ENCODE measurements around the gene UBAC1.
"Not testable (repeated sequence)": the region's sequence is repeated elsewhere in the genome, so short reads cannot be mapped to it uniquely, and the experiment has no call there.

UBAC1 gene

DNA sequence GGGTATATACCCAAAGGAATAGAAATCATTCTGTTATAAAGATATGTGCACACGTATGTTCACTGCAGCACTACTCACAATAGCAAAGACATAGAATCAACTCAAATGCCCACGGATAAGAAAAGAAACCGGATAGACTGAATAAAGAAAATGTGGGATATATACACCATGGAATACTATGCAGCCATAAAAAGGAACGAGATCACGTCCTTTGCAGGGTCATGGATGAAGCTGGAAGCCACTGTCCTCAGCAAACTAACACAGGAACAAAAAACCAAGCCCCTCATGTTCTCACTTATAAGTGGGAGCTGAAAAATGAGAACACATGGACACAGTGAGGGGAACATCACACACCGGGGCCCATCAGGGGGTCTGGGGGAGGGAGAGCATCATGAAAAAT is 17.6 kb downstream of the UBAC1 start:
- not testable (repeated sequence) for H3K4me3 ChIP-seq (ENCODE audit: low read length in 2 of 2); H3K4me1 ChIP-seq (ENCODE audit: control insufficient read depth in 2 of 2, insufficient read depth in 2 of 2, low read length in 2 of 2); H3K9ac ChIP-seq (ENCODE audit: low read depth in 1 of 2, low read length in 2 of 2); H3K9me3 ChIP-seq (ENCODE audit: control insufficient read depth in 2 of 2, low read length in 2 of 2); H3K27me3 ChIP-seq (ENCODE audit: control insufficient read depth in 2 of 2, insufficient read depth in 2 of 2, low read length in 2 of 2); H3K27ac ChIP-seq (ENCODE audit: low read depth in 2 of 2, low read length in 2 of 2)
- H3K36me3 ChIP-seq (ENCODE audit: control insufficient read depth in 2 of 2, insufficient read depth in 2 of 2, low read length in 2 of 2) = peaks cover 43 to 53% of the 10 kb centered on the region in 2 donors

DNA sequence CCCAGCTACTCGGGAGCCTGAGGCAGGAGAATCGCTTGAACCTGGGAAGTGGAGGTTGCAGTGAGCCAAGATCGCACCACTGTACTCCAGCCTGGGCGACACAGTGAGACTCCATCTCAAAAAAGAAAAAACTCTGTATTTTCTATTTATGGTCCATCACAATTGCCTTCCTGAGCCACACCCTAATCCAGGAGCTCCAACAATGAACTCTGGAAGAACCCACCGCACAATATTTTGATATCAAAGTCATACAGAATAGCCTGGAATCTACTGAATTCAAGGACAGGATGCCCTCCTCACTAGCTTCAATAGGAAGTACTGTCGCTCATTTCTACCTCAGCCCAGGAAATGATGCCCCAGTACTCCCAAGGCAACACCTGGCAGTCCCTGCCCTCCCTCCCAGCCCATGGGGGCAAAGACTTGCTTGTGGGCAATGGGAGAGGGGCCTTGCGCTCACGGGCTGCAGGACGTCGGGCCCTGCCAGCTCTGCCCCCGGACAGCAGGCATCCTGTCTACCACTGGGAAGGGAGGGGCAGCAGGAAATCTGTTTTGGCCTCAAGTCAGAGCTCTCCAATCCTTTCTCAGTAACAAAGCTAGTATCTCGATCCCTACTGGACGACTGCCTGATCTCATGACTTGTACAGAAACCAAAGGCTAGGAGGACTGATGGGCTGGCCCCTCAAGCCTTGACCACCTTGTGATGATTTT is 19.7 kb downstream of the UBAC1 start:
- no peaks in the 10 kb centered on the region for H3K4me1 ChIP-seq (ENCODE audit: control insufficient read depth in 2 of 2, insufficient read depth in 2 of 2, low read length in 2 of 2)
- H3K9ac ChIP-seq (ENCODE audit: low read depth in 1 of 2, low read length in 2 of 2) = no peak overlapping the region
- H3K9me3 ChIP-seq (ENCODE audit: control insufficient read depth in 2 of 2, low read length in 2 of 2) = no peaks in the 10 kb centered on the region
- H3K27ac ChIP-seq (ENCODE audit: low read depth in 2 of 2, low read length in 2 of 2) = no peak overlapping the region
- no peak overlapping the region for H3K4me3 ChIP-seq (ENCODE audit: low read length in 2 of 2)
- H3K36me3 ChIP-seq (ENCODE audit: control insufficient read depth in 2 of 2, insufficient read depth in 2 of 2, low read length in 2 of 2) = peaks cover 47 to 59% of the 10 kb centered on the region in 2 donors
- no peaks in the 10 kb centered on the region for H3K27me3 ChIP-seq (ENCODE audit: control insufficient read depth in 2 of 2, insufficient read depth in 2 of 2, low read length in 2 of 2)

DNA sequence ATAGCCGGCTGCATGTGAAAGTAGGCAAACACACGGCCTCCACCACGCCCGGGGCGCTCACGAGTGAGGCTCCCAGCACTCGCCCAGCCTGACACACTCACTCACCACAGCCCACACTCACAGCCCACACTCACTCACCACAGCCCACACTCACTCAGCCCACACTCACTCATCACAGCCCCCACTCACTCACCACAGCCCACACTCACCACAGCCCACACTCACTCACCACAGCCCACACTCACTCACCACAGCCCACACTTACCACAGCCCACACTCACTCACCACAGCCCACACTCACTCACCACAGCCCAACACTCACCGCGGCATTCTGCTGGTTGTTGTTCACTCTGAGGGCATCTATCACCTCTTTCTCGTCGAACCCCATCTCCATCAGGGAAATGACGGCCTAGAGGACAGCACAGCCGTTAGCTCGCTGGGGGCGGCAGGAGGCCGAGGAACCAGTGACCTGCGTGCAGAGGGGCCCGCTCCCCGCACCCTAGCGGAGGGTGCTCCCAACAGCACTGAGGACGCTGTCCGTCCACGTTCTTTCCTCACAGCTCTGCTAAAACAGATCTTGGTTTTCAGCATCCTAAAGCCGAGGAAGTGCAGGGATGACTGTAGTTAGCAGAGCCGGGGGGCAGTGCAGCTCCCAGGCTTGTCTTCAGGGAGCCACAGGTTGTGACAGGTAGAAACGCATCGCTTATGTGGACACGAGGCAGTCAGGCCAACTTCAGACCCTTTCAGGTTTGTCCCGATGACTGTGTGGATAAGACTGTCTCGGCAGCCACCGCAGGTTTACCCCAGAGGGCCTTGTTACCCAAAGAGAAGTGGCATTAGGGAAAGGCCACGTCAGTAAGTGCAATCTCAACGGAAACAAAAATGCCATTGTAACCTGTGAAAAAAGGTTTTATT is 21.6 kb downstream of the UBAC1 start:
- no peaks in the 10 kb centered on the region for H3K27me3 ChIP-seq (ENCODE audit: control insufficient read depth in 2 of 2, insufficient read depth in 2 of 2, low read length in 2 of 2)
- no peak overlapping the region for H3K9ac ChIP-seq (ENCODE audit: low read depth in 1 of 2, low read length in 2 of 2)
- no peak overlapping the region for H3K4me3 ChIP-seq (ENCODE audit: low read length in 2 of 2)
- peaks cover 29 to 52% of the 10 kb centered on the region in 2 donors for H3K36me3 ChIP-seq (ENCODE audit: control insufficient read depth in 2 of 2, insufficient read depth in 2 of 2, low read length in 2 of 2)
- no peaks in the 10 kb centered on the region for H3K9me3 ChIP-seq (ENCODE audit: control insufficient read depth in 2 of 2, low read length in 2 of 2)
- no peak overlapping the region for H3K27ac ChIP-seq (ENCODE audit: low read depth in 2 of 2, low read length in 2 of 2)
- H3K4me1 ChIP-seq (ENCODE audit: control insufficient read depth in 2 of 2, insufficient read depth in 2 of 2, low read length in 2 of 2) = no peaks in the 10 kb centered on the region

DNA sequence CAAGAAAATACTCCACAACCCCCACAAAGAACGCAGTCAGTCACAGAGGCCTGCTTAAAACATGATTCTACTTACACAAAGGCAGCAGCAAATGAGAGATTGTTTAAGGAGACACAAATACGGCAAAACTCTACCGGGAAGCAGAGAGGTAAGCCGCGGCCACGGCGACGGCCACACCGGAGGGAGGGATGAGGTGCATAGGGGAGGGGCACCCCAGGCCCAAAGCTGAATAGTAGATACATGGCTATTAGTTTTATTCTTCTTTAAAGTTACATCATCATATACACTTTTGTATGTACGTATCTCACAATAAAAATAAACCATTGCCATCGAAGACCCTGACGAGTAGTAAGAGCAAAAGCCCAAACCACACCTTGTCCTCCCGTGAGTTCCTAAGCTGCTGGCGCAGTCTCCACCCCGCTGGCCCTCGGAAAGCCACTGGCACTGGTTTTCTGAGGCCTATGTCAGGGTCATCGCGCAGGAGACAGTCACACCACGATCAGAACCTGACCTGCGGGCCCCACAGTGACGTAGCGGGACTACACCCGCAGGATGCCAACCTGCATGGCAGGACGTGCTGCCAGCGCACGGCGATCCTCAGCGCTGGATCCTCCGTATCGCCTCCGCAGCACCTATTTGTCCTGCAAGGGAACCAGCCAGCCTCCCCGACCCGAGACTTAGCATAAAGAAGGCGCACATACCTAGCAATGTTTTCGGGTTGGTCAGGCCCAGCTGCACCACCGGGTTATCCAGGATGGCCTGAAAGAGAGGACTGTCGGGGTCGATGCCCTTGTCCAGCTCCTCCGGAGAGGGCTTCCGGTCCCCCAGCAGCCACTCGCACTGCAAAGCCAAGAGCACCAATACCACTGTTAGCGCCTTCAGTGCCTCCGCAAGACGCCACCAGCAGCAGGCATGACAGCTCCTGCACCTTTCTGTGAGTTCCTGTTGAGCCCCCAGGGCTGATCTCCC is 23.4 kb downstream of the UBAC1 start:
- Histone ChIP-seq H3K4me3 (ENCODE audit: low read length in 2 of 2) (no peak overlapping the region), H3K27ac (ENCODE audit: low read depth in 2 of 2, low read length in 2 of 2) (no peak overlapping the region), H3K36me3 (ENCODE audit: control insufficient read depth in 2 of 2, insufficient read depth in 2 of 2, low read length in 2 of 2) (peaks cover 24 to 58% of the 10 kb centered on the region in 2 donors), H3K9ac (ENCODE audit: low read depth in 1 of 2, low read length in 2 of 2) (no peak overlapping the region), H3K4me1 (ENCODE audit: control insufficient read depth in 2 of 2, insufficient read depth in 2 of 2, low read length in 2 of 2) (no peaks in the 10 kb centered on the region), H3K9me3 (ENCODE audit: control insufficient read depth in 2 of 2, low read length in 2 of 2) (no peaks in the 10 kb centered on the region), H3K27me3 (ENCODE audit: control insufficient read depth in 2 of 2, insufficient read depth in 2 of 2, low read length in 2 of 2) (no peaks in the 10 kb centered on the region)

DNA sequence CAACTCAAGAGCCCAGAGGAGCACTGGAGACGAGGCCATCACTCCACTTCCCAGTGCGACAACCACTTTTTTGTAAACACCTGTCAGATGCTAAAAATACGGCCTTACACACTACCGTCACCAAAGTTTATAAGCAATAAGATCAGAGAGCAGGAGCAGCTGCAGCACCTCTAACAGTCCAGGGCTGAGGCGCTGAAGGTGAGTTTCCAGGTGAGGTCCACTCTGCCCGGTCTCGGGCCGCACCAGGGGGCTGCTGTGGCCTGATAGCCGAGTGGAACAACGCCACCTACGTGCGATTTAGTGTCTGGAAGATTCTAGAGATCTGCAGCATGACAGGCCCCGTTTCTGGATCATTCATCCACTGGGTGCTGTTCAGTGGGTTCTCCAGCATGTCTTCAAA is 28.1 kb downstream of the UBAC1 start:
- Histone ChIP-seq H3K27ac (ENCODE audit: low read depth in 2 of 2, low read length in 2 of 2) (no peak overlapping the region), H3K36me3 (ENCODE audit: control insufficient read depth in 2 of 2, insufficient read depth in 2 of 2, low read length in 2 of 2) (peaks cover 20 to 51% of the 10 kb centered on the region in 2 donors), H3K9me3 (ENCODE audit: control insufficient read depth in 2 of 2, low read length in 2 of 2) (no peaks in the 10 kb centered on the region), H3K27me3 (ENCODE audit: control insufficient read depth in 2 of 2, insufficient read depth in 2 of 2, low read length in 2 of 2) (no peaks in the 10 kb centered on the region), H3K4me3 (ENCODE audit: low read length in 2 of 2) (no peak overlapping the region), H3K9ac (ENCODE audit: low read depth in 1 of 2, low read length in 2 of 2) (no peak overlapping the region), H3K4me1 (ENCODE audit: control insufficient read depth in 2 of 2, insufficient read depth in 2 of 2, low read length in 2 of 2) (no peaks in the 10 kb centered on the region)

DNA sequence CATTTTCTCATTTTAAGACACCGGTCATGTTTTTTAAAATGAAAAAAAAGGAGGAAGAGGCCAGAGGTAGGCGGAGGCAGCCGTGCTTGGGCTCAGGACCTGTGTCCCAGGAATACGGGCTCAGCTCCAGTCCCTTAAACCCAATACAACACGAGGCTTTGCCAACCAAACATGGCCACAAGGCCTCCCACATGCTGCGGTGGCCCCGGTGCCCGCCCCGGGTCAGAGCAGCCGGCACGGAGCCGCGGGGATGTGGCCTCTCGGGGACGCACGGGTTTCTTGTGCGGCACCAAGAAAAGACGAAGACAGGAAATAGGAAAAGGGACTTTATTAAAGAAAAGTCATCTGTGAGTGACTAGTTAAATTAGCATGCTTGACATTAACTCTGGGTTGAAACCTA is 28.5 kb downstream of the UBAC1 start:
- Histone ChIP-seq H3K27me3 (ENCODE audit: control insufficient read depth in 2 of 2, insufficient read depth in 2 of 2, low read length in 2 of 2) (no peaks in the 10 kb centered on the region), H3K27ac (ENCODE audit: low read depth in 2 of 2, low read length in 2 of 2) (no peak overlapping the region), H3K4me3 (ENCODE audit: low read length in 2 of 2) (no peak overlapping the region), H3K36me3 (ENCODE audit: control insufficient read depth in 2 of 2, insufficient read depth in 2 of 2, low read length in 2 of 2) (peaks cover 15 to 48% of the 10 kb centered on the region in 2 donors), H3K4me1 (ENCODE audit: control insufficient read depth in 2 of 2, insufficient read depth in 2 of 2, low read length in 2 of 2) (no peaks in the 10 kb centered on the region), H3K9me3 (ENCODE audit: control insufficient read depth in 2 of 2, low read length in 2 of 2) (no peaks in the 10 kb centered on the region), H3K9ac (ENCODE audit: low read depth in 1 of 2, low read length in 2 of 2) (no peak overlapping the region)

DNA sequence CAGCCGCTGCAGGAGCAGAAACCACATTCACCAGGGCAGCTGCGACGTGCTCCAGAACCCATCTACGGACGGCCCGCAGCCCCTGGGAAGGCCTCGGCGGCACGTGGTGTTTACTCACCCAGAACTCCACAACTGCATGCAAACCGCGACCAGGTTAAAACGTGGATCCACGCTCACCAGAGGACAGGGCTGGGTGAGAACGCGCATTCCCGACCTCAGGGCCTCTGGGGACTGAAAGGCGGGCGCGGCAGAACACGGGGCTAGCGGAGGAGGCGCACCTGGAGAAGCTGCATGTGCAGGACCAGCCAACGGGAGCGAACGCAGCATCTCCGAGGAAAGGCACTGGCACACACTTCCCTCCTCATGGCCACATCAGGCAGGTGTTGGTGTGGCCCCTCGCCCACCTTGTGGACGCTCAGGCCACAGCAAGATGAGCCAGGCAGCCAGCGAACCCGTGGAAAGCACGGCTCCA is 29.8 kb downstream of the UBAC1 start:
- Histone ChIP-seq H3K4me3 (ENCODE audit: low read length in 2 of 2) (no peak overlapping the region), H3K4me1 (ENCODE audit: control insufficient read depth in 2 of 2, insufficient read depth in 2 of 2, low read length in 2 of 2) (no peaks in the 10 kb centered on the region), H3K27me3 (ENCODE audit: control insufficient read depth in 2 of 2, insufficient read depth in 2 of 2, low read length in 2 of 2) (no peaks in the 10 kb centered on the region), H3K9ac (ENCODE audit: low read depth in 1 of 2, low read length in 2 of 2) (no peak overlapping the region), H3K9me3 (ENCODE audit: control insufficient read depth in 2 of 2, low read length in 2 of 2) (no peaks in the 10 kb centered on the region), H3K27ac (ENCODE audit: low read depth in 2 of 2, low read length in 2 of 2) (no peak overlapping the region), H3K36me3 (ENCODE audit: control insufficient read depth in 2 of 2, insufficient read depth in 2 of 2, low read length in 2 of 2) (peaks cover 12 to 47% of the 10 kb centered on the region in 2 donors)

DNA sequence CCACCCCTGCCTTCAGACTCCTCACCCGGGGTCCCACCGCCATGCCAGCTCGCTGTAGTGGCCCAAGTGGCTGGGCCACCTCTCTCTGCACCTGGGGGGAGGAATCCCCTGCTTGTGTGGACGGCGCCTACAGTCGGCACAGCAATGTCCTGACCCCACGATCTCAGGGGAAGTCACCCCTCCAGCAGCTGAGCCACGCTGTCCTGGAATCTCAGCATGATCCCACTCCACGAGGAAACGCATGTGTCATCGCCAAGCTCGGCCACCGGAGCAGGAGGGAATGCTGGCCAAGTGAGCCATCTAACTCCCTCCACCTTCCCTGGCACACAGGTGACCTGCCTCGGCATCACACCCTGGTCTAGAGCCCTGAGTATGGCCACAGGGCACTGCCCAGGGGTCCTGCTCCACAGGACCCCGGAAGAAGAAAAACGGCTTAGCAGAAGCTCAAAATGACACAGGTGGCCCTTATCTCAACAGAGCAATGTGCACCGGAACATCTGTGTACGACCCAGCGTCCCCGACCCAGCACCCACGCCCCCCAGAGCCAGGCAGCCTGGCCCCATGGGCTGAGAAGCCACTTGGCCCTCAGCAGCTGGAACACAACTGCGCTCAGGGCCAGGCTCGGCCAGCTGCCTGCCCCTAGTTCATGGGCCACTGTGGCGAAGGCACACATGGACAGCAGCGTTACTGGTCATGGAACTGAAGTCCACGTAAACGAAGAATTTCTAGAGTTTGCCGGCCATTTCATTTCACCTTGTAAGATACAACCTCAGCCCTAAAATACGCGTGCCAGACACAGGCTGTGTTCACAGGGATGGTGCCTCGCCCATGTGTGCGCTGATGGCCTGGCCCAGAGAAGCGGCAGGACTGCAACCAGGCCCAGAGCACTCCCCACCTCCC is 30.5 kb downstream of the UBAC1 start:
- Histone ChIP-seq H3K9ac (ENCODE audit: low read depth in 1 of 2, low read length in 2 of 2) (no peak overlapping the region), H3K36me3 (ENCODE audit: control insufficient read depth in 2 of 2, insufficient read depth in 2 of 2, low read length in 2 of 2) (peaks cover 12 to 44% of the 10 kb centered on the region in 2 donors), H3K4me1 (ENCODE audit: control insufficient read depth in 2 of 2, insufficient read depth in 2 of 2, low read length in 2 of 2) (no peaks in the 10 kb centered on the region), H3K27me3 (ENCODE audit: control insufficient read depth in 2 of 2, insufficient read depth in 2 of 2, low read length in 2 of 2) (no peaks in the 10 kb centered on the region), H3K9me3 (ENCODE audit: control insufficient read depth in 2 of 2, low read length in 2 of 2) (no peaks in the 10 kb centered on the region), H3K4me3 (ENCODE audit: low read length in 2 of 2) (no peak overlapping the region), H3K27ac (ENCODE audit: low read depth in 2 of 2, low read length in 2 of 2) (no peak overlapping the region)

Data from mucosa of rectum (tissue), 2 donors.